HG03108 (cell line): ENCODE measurements around the gene CASTOR2.
"Not testable (repeated sequence)": the region's sequence is repeated elsewhere in the genome, so short reads cannot be mapped to it uniquely, and the experiment has no call there.

Experiments used
- ATAC-seq: cut with Tn5 transposase; IDR thresholded peaks from one replicate; pipeline ENCODE4 v1.9.1; 2021; ENCODE audit warnings: moderate library complexity; ENCODE audit not compliant: unreplicated experiment

CASTOR2 gene

GRCh38 chr7:74964511-74965119, at the start of gene CASTOR2:
TSS of gene CASTOR2 (plus strand) at chr7:74964705. CDS start at chr7:74964986, 281 bp downstream.
- peak; percentile 85 for ATAC-seq

GRCh38 chr7:74922321-74922890, 42.1 kb upstream of the CASTOR2 start:
- ATAC-seq, result not testable (repeated sequence)

- ATAC-seq, result not testable (repeated sequence)
These were observed 40.9 kb upstream of the CASTOR2 start for GRCh38 chr7:74923644-74924043.

GRCh38 chr7:74926968-74927367, 37.5 kb upstream of the CASTOR2 start:
- not testable (repeated sequence) for ATAC-seq

GRCh38 chr7:74931563-74932328, 32.8 kb upstream of the CASTOR2 start:
- ATAC-seq, result not testable (repeated sequence)

- ATAC-seq, result not testable (repeated sequence)
These were observed 25.1 kb upstream of the CASTOR2 start for GRCh38 chr7:74939429-74939828.

GRCh38 chr7:74941302-74942069, 23.0 kb upstream of the CASTOR2 start:
- not testable (repeated sequence) for ATAC-seq

GRCh38 chr7:74943923-74944322, 20.6 kb upstream of the CASTOR2 start:
- not testable (repeated sequence) for ATAC-seq

- ATAC-seq, result not testable (repeated sequence)
These were observed 16.8 kb upstream of the CASTOR2 start for GRCh38 chr7:74947741-74948140.

- not testable (repeated sequence) for ATAC-seq
These were observed 10.7 kb upstream of the CASTOR2 start for GRCh38 chr7:74953774-74954173.

GRCh38 chr7:74958328-74958727, 6.2 kb upstream of the CASTOR2 start:
- ATAC-seq, result not testable (repeated sequence)

- not testable (repeated sequence) for ATAC-seq
These were observed 598 bp upstream of the CASTOR2 start for GRCh38 chr7:74963704-74964510.

GRCh38 chr7:74966208-74966854, 1.8 kb downstream of the CASTOR2 start:
- not testable (repeated sequence) for ATAC-seq

- not testable (repeated sequence) for ATAC-seq
These were observed 2.4 kb downstream of the CASTOR2 start for GRCh38 chr7:74966909-74967308.

- not testable (repeated sequence) for ATAC-seq
These were observed 6.9 kb downstream of the CASTOR2 start for GRCh38 chr7:74971431-74971830.

- ATAC-seq, result not testable (repeated sequence)
These were observed 7.9 kb downstream of the CASTOR2 start for GRCh38 chr7:74972377-74972776.

GRCh38 chr7:74975959-74976358, 11.5 kb downstream of the CASTOR2 start:
- ATAC-seq, result not testable (repeated sequence)

- ATAC-seq, result not testable (repeated sequence)
These were observed 13.0 kb downstream of the CASTOR2 start for GRCh38 chr7:74977523-74977922.

GRCh38 chr7:74988436-74988835, 23.9 kb downstream of the CASTOR2 start:
- not testable (repeated sequence) for ATAC-seq

- no peak for ATAC-seq
These were observed 28.6 kb downstream of the CASTOR2 start for GRCh38 chr7:74993121-74993520.
